Activated T-cell treated with anti-CD3 and anti-CD28 coated beads for 4 hours (primary cell): Measurements from ENCODE around the gene XYLT1.
A peak's percentile ranks its signal among the peaks of the same experiment; 100 is the strongest.

Experiments
- DNase-seq: peaks from one replicate; pipeline ENCODE4 v3.0.0-alpha.2; 2020

Gene XYLT1

DNA sequence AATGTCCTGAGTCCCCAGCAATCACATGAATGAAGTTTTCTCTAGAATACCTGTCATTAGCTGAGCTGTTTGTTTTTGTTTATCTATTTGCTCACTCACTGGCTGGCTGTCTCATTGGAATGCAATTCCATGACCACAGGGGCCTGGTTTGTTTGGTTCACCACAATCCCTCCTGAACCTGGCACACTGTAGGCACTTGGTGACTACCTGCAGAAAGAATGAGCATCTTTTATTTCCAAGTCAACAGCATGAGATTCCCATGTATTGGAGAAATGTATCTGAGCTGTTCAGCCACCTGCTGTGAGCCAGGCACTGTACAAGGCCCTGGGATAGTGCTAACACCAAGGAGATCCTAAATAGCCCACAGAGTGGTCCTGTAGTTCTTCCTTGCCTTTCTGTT, 345.1 kb downstream of the XYLT1 start:
- DNase-seq = no peak

GRCh38 chr16:17117906-17118577, 352.7 kb downstream of the XYLT1 start:
- no peak for DNase-seq

DNA sequence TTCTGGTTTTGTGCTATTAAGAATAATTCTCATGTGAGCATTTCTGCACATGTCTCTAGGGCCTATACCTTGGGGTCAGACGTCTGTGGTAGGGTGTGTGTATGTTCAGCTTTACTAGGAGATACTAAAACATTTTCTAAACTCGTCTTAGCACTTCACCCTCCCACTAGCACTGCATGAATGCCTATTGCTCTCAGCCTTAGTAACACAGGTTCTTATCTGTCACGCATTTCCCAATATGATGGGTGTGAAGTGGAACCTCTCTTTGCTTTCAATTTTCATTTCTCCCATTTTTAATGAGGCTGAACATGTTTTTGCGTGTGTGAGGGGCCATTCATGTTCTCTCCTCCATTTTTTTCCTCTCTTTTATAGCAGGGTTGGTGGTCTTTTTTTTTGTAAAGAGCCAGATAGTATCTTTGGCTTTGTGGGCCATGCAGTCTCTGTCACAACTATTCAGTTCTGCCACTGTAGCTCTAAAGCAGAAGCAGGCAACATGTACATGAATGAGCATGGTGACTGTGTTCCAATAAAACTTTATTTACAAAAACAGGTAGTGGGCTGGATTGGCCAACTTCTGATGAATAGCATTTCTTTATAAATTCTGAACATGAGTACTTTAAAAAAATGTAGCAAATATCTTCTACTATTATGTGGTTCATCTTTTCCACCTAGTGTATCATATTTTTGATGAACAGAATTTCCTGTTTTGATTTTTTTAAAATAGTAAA, 354.0 kb downstream of the XYLT1 start:
- DNase-seq = no peak

DNA sequence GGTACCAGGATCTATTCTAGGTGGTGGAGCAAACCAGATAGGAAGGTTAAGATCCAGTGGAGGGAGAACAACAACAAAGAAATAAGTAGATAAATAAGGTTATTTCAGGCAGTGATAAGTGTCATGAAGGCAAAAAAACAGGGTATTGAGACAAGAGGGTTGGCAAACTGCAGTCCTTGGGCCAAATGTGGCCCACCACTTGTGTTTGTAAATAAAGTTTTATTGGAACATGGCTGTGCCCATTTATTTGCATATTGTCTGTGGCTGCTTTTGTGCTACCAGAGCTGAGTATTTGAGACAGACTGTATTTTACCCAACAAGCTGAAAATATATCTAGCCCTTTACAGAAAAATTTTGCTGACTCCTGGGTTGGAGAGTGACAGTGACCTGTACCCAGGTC, 361.3 kb downstream of the XYLT1 start:
- DNase-seq = no peak

DNA sequence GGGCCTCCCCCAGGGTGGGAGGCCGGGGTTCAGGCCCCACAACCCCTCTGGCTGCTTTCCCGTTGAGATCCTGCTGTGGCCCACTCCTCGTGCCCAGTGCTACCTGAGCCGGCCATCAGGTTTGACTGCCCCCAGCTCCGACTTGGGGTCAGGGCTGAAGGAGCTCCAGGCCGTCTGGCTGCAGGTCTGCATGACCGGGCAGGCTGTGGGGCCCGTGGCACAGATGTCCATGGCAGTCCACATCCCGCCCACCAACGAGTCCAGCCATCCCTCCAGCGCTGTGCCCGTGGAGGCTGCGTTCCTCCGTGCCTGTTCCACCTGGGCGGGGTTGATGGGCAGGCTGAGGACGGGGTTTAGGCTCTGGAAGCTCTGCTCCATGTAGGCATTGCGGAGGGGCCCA, 362.2 kb downstream of the XYLT1 start:
- DNase-seq = no peak

GRCh38 chr16:17107450-17107849, 363.3 kb downstream of the XYLT1 start:
- no peak for DNase-seq

GRCh38 chr16:17106243-17106791, 364.4 kb downstream of the XYLT1 start:
- DNase-seq = no peak

GRCh38 chr16:17105239-17105797, 365.4 kb downstream of the XYLT1 start:
- DNase-seq = no peak

GRCh38 chr16:17104654-17105053, 366.1 kb downstream of the XYLT1 start:
- DNase-seq = no peak

- no peak for DNase-seq
Measured at GRCh38 chr16:17103216-17103615, 367.5 kb downstream of the XYLT1 start.

- no peak for DNase-seq
Measured at GRCh38 chr16:17101646-17102045, 369.1 kb downstream of the XYLT1 start.

DNA sequence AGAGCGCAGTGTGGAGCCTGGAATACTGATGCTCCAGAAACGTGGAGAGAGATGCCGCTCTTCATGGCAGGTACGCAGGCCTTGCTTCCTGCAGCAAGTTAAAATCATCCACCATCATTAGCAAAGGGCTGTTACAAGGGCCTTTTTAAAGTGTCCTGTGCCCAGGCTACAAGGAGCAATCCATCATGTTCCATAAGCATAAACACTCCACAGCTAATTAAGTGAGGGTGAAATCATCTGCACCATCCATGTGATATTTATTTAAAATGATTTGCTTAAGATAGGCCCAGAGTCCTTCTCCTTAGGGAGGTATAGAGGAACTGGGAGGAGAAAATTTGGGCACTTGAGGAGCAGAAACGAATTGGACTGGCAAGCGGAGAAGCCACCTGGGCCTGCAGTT, 372.1 kb downstream of the XYLT1 start:
- DNase-seq = no peak

DNA sequence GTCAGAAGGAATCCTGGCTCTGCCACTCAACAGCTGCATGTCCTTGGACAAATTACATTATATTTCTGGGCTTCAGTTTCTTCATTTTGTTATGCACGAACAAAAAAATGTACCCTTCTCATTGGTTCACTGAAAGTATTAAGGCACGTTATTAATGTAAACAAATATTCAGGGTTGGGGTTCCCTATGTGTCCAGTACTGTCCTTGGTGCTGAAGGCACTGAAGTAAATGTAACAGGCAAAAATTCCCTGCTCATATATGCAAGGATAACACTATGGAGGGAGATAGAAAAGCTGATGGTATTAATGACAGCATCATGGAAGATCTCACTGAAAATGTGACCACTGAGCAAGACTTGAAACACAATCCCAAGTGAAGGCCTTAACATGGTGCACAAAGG, 386.6 kb downstream of the XYLT1 start:
- DNase-seq = no peak

- DNase-seq = no peak
Measured at GRCh38 chr16:17083628-17084027, 387.1 kb downstream of the XYLT1 start.

DNA sequence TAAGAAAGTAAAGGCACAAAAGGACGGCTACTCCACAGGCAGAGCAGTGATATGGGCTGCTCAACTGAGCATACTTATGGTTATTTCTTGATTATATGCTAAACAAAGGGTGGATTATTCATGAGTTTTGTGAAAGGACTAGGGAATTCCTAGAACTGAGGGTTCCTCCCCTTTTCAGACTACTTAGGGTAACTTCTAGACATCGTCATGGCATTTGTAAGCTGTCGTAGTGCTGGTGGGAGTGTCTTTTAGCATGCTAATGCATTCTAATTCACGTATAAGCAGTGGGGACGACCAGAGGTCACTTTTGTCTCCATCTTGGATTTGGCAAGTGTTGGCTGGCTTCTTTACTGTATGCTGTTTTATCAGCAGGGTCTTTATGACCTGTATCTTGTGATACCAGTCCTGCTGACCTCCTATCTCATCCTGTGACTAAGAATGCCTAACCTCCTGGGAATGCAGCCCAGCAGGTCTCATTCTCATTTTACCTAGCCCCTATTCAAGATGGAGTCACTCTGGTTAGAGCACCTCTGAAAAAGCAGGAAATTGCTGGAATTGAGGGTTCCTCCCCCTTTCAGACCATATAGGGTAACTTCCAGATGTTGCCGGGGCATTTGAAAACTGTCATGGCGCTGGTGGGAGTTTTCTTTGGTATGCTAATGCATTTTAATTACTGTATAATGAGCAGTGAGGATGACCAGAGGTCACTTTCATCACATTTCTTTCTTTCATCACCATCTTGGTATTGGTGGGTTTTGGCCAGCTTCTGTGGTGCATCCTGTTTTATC, 388.5 kb downstream of the XYLT1 start:
- no peak for DNase-seq

DNA sequence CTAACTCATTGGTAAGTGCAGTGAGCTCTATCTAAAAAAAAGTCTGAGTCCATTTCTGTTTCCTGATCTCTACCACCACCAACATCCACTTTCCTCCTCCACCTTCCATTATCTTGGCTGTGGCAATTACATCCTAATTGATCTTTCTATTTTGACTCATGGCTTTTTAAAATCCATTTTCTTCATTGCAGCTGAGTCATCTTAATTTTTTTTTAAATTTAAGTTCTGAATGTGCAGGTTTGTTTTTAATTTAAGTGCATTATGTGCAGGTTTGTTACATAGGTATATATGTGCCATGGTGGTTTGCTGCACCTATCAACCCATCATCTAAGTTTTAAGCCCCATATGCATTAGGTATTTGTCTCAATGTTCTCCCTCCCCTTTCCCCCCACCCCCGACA, 390.7 kb downstream of the XYLT1 start:
- DNase-seq = no peak

DNA sequence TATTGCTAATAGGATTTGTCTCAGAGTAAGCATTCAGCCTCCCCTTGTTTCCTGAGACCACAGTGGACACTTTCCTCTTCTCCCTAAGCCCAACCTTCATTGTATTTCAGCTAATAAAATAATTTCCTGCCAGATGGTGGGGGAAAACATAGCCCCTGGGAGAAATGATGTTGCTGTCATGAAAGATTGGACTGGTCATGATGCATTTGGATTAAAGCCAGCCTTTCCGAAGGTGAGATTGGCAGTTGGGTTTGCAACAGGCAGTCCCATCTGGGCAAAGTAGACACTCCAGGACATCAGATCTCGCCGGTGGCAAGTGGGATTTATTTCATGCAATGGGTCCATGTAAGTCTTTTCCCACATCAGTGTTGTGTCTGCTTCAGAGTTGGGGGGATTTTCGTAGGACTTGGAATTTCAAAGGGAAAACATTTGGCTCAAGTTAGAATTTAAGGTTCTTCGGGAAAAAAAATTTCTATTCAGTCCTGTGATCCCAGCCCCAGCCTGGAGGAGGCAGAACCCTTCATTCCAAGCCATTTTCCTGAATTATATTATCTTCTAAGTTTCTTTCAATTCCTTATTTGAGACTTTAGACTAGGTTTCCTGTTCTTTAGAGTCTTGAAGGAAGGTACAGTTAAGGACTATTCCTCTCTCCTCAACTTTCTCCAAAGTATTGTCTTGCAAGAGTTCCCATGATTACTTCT, 391.7 kb downstream of the XYLT1 start:
- DNase-seq = no peak

- no peak for DNase-seq
Measured at GRCh38 chr16:17076818-17077498, 393.8 kb downstream of the XYLT1 start.

DNA sequence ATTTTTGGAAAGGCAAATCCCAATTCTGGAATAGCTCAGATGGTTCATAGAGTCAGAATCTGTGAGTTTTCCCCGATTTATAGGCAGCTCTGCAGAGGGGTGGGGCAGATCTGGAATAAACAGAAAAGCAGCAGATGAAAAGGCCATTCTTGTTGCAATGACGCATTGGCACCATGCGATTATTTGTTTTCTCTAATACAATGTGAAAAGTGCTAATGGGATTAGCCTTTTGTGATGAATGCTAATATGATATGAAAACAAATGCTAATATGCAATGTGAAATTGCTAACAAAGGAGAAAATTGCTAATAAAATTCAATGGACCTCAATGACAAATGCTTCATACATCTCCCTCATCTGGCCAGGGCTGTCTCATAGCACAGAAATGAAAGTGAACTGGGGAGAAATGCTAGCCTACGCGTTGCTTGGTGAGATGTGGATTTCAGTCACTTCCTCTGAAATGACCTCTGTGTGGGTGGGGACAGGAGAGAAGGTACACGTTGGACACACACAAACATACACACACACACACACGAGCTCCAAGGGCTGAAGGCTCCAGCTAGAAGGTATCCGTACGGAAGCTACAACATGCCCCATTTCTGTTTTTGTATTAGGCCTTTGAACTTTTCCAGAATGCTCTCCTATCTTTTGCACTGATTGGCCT, 394.5 kb downstream of the XYLT1 start:
- DNase-seq = no peak

- DNase-seq = no peak
Measured at GRCh38 chr16:17072104-17072503, 398.7 kb downstream of the XYLT1 start.

DNA sequence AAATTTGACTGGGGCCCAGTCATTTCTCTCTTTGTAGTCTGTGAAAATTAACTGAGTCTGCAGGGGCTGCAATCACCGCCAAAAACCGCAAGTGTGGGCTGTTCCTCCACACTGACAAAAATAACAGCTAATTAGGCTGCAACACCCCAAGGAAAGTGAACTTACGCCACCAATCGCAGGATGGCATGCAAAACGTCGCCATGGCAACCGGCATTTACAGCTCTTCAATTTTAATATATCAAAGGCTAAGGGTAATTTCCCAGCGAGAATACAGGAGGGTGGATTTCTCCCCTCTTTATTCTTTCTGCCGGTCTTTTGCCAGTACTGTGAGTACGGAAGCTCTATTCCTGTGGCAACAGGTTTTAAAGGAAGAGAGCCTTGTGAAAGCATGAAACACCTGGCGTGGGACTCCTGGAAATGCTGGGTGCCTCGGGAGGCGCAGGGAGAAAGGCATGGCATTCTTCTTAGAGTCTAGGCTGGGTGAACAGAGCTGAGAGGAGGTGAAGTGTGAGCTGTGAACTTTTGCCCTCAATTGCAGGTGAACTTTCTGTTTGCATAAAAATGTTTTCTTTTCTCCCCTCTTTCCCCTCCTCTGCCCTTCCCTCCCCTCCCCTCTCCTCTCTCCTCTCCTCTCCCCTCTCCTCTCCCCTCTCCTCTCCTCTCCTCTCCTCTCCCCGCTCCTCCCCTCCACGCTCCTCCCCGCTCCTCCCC, 399.7 kb downstream of the XYLT1 start:
- peak; percentile 67 for DNase-seq
